Measurements from ENCODE around the gene MFSD11.
"Not testable (repeated sequence)": the region's sequence is repeated elsewhere in the genome, so short reads cannot be mapped to it uniquely, and the experiment has no call there.

MFSD11 gene

GRCh38 chr17:76808326-76808725 lies 70.4 kb downstream of the MFSD11 start:
- no peak for DNase-seq

GRCh38 chr17:76810956-76811355 lies 73.0 kb downstream of the MFSD11 start:
- no peak for DNase-seq

GRCh38 chr17:76811834-76812233 lies 73.9 kb downstream of the MFSD11 start:
- no peak for DNase-seq

GRCh38 chr17:76812263-76812662 lies 74.3 kb downstream of the MFSD11 start:
- no peak for DNase-seq

GRCh38 chr17:76812968-76813367 lies 75.0 kb downstream of the MFSD11 start:
- DNase-seq = no peak

GRCh38 chr17:76815907-76816589 lies 78.1 kb downstream of the MFSD11 start:
- DNase-seq = not testable (repeated sequence)

GRCh38 chr17:76816590-76817135 lies 78.7 kb downstream of the MFSD11 start:
- DNase-seq = peak; percentile 36

GRCh38 chr17:76820039-76820438 lies 82.1 kb downstream of the MFSD11 start:
- no peak for DNase-seq

GRCh38 chr17:76820561-76820960 lies 82.6 kb downstream of the MFSD11 start:
- no peak for DNase-seq

GRCh38 chr17:76822184-76822778 lies 84.4 kb downstream of the MFSD11 start:
- no peak for DNase-seq

GRCh38 chr17:76824093-76824492 lies 86.2 kb downstream of the MFSD11 start:
- DNase-seq = no peak

GRCh38 chr17:76826330-76827068 lies 88.6 kb downstream of the MFSD11 start:
- no peak for DNase-seq

- DNase-seq = no peak
These were observed 89.8 kb downstream of the MFSD11 start for GRCh38 chr17:76827736-76828135.
